K562 (cell line): ENCODE results near the gene ING5.

Experiments used
- CAMTA2 ChIP-seq: fragments of 250-450 bp; sonication (Bioruptor Pico); conservative IDR thresholded peaks from 2 replicates; pipeline ENCODE4 v1.5.1; 2022
- CBX8 ChIP-seq: fragments of 200-600 bp; sonication (generic); IDR thresholded peaks from 2 replicates; pipeline ENCODE4 v1.6.1; 2012; ENCODE audit warnings: borderline replicate concordance, mixed run types, low read depth, mild to moderate bottlenecking, moderate library complexity, mixed read lengths, low read length, control low read depth, inconsistent platforms; ENCODE audit not compliant: poor library complexity, severe bottlenecking; ENCODE audit errors: extremely low read depth
- CTCF ChIP-seq, 3 experiments: IDR thresholded peaks in 2 of 3; conservative IDR thresholded peaks in 1 of 3; 2 replicates each; pipeline ENCODE4 v1.5.1; 2011 to 2012; ENCODE audit warnings: low read length in 3 of 3, mild to moderate bottlenecking in 3 of 3, control low read depth in 2 of 3, improper control_type of control experiment in 1 of 3, inconsistent platforms in 1 of 3, low read depth in 1 of 3, mixed read lengths in 1 of 3, moderate library complexity in 1 of 3; ENCODE audit not compliant: insufficient read depth in 2 of 3
- EP300 ChIP-seq: IDR thresholded peaks from 2 replicates; pipeline ENCODE4 v1.6.1; 2012; ENCODE audit warnings: low read length, improper control_type of control experiment
- HDGF ChIP-seq: fragments of 450-650 bp; IDR thresholded peaks from 2 replicates; pipeline ENCODE4 v1.6.1; 2016
- NFE2 ChIP-seq: IDR thresholded peaks from 2 replicates; pipeline ENCODE4 v1.6.1; 2014; ENCODE audit warnings: antibody characterized with exemption, low read depth
- NR1H2 ChIP-seq: sonication (generic); formaldehyde crosslinking; IDR thresholded peaks from 2 replicates; pipeline ENCODE4 v1.4.0; 2020; ENCODE audit warnings: mild to moderate bottlenecking, missing genetic modification reagents
- ZNF282 ChIP-seq: sonication (generic); formaldehyde crosslinking; IDR thresholded peaks from 2 replicates; pipeline ENCODE4 v1.8.1; 2023; ENCODE audit warnings: missing genetic modification reagents
- ZNF740 ChIP-seq, 3 experiments: fragments of 200-800 bp in 1 of 3; sonication (Bioruptor generic) in 1 of 3; sonication (generic) in 1 of 3; formaldehyde crosslinking in 1 of 3; IDR thresholded peaks; 2 replicates each; pipeline versions ENCODE4 v1.6.1 to v1.8.0; 2016 to 2022; ENCODE audit warnings: mild to moderate bottlenecking in 2 of 3, missing compliant biosample characterization in 2 of 3, missing genetic modification characterization in 2 of 3, missing genetic modification reagents in 1 of 3
- TF ChIP-seq, protein P1 (sequence below), 3 experiments: fragments of 200-800 bp in 1 of 3; fragments of 250-450 bp in 1 of 3; fragments of 450-650 bp in 1 of 3; sonication (Bioruptor Pico) in 1 of 3; sonication (Bioruptor generic) in 1 of 3; formaldehyde crosslinking in 1 of 3; IDR thresholded peaks; 2 replicates each; pipeline versions ENCODE4 v1.6.1 to v1.8.0; 2016 to 2022; ENCODE audit warnings: mild to moderate bottlenecking in 2 of 3, missing genetic modification characterization in 2 of 3, missing compliant biosample characterization in 1 of 3, moderate library complexity in 1 of 3
- TF ChIP-seq, protein P2 (sequence below), 2 experiments: fragments of 450-650 bp; formaldehyde crosslinking in 1 of 2; IDR thresholded peaks; 2 replicates each; pipeline versions ENCODE4 v1.4.0 to v1.6.1; 2014 to 2020; ENCODE audit warnings: mild to moderate bottlenecking in 2 of 2, borderline replicate concordance in 1 of 2, low read depth in 1 of 2

GRCh38 chr2:241724975-241725870 is 23.4 kb downstream of the ING5 start:
- TF ChIP-seq CTCF (IDR thresholded peaks at IDR 0.05 in 2 of 3, conservative IDR thresholded peaks at IDR 0.05 in 1 of 3; ENCODE audit: insufficient read depth in 2 of 3, low read depth in 1 of 3, low read length in 3 of 3) (no peak), ZNF740 (CRISPR knock-in tag; IDR thresholded peaks at IDR 0.05) (no peak), ZNF740 (tag; IDR thresholded peaks at IDR 0.05) (no peak), CAMTA2 (CRISPR knock-in tag) (no peak), CBX8 (no peak), EP300 (no peak), HDGF (no peak), NR1H2 (CRISPR knock-in tag) (no peak), ZNF282 (CRISPR knock-in tag) (no peak), NFE2 (no peak)
- TF ChIP-seq, protein P1, sequence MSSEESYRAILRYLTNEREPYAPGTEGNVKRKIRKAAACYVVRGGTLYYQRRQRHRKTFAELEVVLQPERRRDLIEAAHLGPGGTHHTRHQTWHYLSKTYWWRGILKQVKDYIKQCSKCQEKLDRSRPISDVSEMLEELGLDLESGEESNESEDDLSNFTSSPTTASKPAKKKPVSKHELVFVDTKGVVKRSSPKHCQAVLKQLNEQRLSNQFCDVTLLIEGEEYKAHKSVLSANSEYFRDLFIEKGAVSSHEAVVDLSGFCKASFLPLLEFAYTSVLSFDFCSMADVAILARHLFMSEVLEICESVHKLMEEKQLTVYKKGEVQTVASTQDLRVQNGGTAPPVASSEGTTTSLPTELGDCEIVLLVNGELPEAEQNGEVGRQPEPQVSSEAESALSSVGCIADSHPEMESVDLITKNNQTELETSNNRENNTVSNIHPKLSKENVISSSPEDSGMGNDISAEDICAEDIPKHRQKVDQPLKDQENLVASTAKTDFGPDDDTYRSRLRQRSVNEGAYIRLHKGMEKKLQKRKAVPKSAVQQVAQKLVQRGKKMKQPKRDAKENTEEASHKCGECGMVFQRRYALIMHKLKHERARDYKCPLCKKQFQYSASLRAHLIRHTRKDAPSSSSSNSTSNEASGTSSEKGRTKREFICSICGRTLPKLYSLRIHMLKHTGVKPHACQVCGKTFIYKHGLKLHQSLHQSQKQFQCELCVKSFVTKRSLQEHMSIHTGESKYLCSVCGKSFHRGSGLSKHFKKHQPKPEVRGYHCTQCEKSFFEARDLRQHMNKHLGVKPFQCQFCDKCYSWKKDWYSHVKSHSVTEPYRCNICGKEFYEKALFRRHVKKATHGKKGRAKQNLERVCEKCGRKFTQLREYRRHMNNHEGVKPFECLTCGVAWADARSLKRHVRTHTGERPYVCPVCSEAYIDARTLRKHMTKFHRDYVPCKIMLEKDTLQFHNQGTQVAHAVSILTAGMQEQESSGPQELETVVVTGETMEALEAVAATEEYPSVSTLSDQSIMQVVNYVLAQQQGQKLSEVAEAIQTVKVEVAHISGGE (CRISPR knock-in tag; IDR thresholded peaks at IDR 0.05), result no peak
- TF ChIP-seq, protein P2, sequence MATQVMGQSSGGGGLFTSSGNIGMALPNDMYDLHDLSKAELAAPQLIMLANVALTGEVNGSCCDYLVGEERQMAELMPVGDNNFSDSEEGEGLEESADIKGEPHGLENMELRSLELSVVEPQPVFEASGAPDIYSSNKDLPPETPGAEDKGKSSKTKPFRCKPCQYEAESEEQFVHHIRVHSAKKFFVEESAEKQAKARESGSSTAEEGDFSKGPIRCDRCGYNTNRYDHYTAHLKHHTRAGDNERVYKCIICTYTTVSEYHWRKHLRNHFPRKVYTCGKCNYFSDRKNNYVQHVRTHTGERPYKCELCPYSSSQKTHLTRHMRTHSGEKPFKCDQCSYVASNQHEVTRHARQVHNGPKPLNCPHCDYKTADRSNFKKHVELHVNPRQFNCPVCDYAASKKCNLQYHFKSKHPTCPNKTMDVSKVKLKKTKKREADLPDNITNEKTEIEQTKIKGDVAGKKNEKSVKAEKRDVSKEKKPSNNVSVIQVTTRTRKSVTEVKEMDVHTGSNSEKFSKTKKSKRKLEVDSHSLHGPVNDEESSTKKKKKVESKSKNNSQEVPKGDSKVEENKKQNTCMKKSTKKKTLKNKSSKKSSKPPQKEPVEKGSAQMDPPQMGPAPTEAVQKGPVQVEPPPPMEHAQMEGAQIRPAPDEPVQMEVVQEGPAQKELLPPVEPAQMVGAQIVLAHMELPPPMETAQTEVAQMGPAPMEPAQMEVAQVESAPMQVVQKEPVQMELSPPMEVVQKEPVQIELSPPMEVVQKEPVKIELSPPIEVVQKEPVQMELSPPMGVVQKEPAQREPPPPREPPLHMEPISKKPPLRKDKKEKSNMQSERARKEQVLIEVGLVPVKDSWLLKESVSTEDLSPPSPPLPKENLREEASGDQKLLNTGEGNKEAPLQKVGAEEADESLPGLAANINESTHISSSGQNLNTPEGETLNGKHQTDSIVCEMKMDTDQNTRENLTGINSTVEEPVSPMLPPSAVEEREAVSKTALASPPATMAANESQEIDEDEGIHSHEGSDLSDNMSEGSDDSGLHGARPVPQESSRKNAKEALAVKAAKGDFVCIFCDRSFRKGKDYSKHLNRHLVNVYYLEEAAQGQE (IDR thresholded peaks at IDR 0.05; ENCODE audit: borderline replicate concordance), result no peak
- TF ChIP-seq, protein P2 (CRISPR knock-in tag; IDR thresholded peaks at IDR 0.05; ENCODE audit: low read depth), result no peak
